Endothelial cell of umbilical vein (primary cell): ENCODE results near the gene AK9.

Experiments used
- EZH2 ChIP-seq: IDR thresholded peaks from 2 replicates; pipeline ENCODE4 v1.6.1; 2012; ENCODE audit warnings: borderline replicate concordance, low read depth, mild to moderate bottlenecking, moderate library complexity, low read length, inconsistent platforms; ENCODE audit not compliant: severe bottlenecking
- FOS ChIP-seq: IDR thresholded peaks from 2 replicates; pipeline ENCODE4 v1.6.1; 2011; ENCODE audit warnings: mild to moderate bottlenecking, low read length, moderate library complexity, borderline replicate concordance; ENCODE audit not compliant: insufficient read depth
- GATA2 ChIP-seq: IDR thresholded peaks from 2 replicates; pipeline ENCODE4 v1.7.0; 2011; ENCODE audit warnings: low read depth, mild to moderate bottlenecking, moderate library complexity, mixed read lengths, low read length; ENCODE audit not compliant: insufficient read length, insufficient read depth
- JUN ChIP-seq: IDR thresholded peaks from 2 replicates; pipeline ENCODE4 v1.6.1; 2011; ENCODE audit warnings: borderline replicate concordance, low read depth; ENCODE audit not compliant: insufficient read length, insufficient read depth
- MYC ChIP-seq: IDR thresholded peaks from one replicate; pipeline ENCODE4 v1.6.1; 2011; ENCODE audit warnings: mild to moderate bottlenecking, low read depth, low read length
- POLR2A ChIP-seq: IDR thresholded peaks from 2 replicates; pipeline ENCODE4 v1.6.1; 2012; ENCODE audit warnings: low read depth, mild to moderate bottlenecking, control low read depth, low read length
- POLR2AphosphoS5 ChIP-seq: IDR thresholded peaks from 2 replicates; pipeline ENCODE4 v1.6.1; 2012; ENCODE audit warnings: low read depth, mild to moderate bottlenecking, control low read depth, low read length, moderate library complexity; ENCODE audit not compliant: insufficient read depth
- TF ChIP-seq, protein P1 (sequence below), 2 donors: IDR thresholded peaks; 1 replicate in 1 of 2; 2 replicates in 1 of 2; pipeline ENCODE4 v1.5.1; 2011; ENCODE audit warnings: low read length in 2 of 2, mild to moderate bottlenecking in 2 of 2, moderate library complexity in 2 of 2, control low read depth in 1 of 2, inconsistent platforms in 1 of 2, low read depth in 1 of 2; ENCODE audit not compliant: insufficient read depth in 1 of 2; ENCODE audit errors: extremely low read depth in 1 of 2
- TF ChIP-seq, protein P2 (sequence below): IDR thresholded peaks from 2 replicates; pipeline ENCODE4 v1.6.1; 2011; ENCODE audit not compliant: insufficient read depth, insufficient read length

- no peak for TF ChIP-seq POLR2A
- TF ChIP-seq, protein P1, sequence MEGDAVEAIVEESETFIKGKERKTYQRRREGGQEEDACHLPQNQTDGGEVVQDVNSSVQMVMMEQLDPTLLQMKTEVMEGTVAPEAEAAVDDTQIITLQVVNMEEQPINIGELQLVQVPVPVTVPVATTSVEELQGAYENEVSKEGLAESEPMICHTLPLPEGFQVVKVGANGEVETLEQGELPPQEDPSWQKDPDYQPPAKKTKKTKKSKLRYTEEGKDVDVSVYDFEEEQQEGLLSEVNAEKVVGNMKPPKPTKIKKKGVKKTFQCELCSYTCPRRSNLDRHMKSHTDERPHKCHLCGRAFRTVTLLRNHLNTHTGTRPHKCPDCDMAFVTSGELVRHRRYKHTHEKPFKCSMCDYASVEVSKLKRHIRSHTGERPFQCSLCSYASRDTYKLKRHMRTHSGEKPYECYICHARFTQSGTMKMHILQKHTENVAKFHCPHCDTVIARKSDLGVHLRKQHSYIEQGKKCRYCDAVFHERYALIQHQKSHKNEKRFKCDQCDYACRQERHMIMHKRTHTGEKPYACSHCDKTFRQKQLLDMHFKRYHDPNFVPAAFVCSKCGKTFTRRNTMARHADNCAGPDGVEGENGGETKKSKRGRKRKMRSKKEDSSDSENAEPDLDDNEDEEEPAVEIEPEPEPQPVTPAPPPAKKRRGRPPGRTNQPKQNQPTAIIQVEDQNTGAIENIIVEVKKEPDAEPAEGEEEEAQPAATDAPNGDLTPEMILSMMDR (IDR thresholded peaks at IDR 0.05; ENCODE audit: extremely low read depth in 1 of 2, insufficient read depth in 1 of 2, low read depth in 1 of 2, low read length in 2 of 2), result no peak
- TF ChIP-seq EZH2, result no peak
- TF ChIP-seq POLR2AphosphoS5, result no peak
- no peak for TF ChIP-seq FOS
- no peak for TF ChIP-seq MYC
- TF ChIP-seq JUN, result no peak
- TF ChIP-seq, protein P2, sequence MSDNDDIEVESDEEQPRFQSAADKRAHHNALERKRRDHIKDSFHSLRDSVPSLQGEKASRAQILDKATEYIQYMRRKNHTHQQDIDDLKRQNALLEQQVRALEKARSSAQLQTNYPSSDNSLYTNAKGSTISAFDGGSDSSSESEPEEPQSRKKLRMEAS, result no peak
- no peak for TF ChIP-seq GATA2
Observed at GRCh38 chr6:109718991-109719390, 28.0 kb upstream of the AK9 start.
